ENCODE results near the gene CPEB3.
"Not testable (repeated sequence)": the region's sequence is repeated elsewhere in the genome, so short reads cannot be mapped to it uniquely, and the experiment has no call there.

CPEB3 gene

GRCh38 chr10:92150823-92151222 lies 140.1 kb downstream of the CPEB3 start:
- TF ChIP-seq, protein P1, sequence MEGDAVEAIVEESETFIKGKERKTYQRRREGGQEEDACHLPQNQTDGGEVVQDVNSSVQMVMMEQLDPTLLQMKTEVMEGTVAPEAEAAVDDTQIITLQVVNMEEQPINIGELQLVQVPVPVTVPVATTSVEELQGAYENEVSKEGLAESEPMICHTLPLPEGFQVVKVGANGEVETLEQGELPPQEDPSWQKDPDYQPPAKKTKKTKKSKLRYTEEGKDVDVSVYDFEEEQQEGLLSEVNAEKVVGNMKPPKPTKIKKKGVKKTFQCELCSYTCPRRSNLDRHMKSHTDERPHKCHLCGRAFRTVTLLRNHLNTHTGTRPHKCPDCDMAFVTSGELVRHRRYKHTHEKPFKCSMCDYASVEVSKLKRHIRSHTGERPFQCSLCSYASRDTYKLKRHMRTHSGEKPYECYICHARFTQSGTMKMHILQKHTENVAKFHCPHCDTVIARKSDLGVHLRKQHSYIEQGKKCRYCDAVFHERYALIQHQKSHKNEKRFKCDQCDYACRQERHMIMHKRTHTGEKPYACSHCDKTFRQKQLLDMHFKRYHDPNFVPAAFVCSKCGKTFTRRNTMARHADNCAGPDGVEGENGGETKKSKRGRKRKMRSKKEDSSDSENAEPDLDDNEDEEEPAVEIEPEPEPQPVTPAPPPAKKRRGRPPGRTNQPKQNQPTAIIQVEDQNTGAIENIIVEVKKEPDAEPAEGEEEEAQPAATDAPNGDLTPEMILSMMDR (IDR thresholded peaks at IDR 0.05; ENCODE audit: low read depth, low read length, missing control alignments): no peak
- H3K4me3 ChIP-seq (replicated peaks; ENCODE audit: low read depth, low read length): no peak overlapping the region
- DNase-seq (ENCODE audit: extremely low read depth, low read depth): no peak

DNA sequence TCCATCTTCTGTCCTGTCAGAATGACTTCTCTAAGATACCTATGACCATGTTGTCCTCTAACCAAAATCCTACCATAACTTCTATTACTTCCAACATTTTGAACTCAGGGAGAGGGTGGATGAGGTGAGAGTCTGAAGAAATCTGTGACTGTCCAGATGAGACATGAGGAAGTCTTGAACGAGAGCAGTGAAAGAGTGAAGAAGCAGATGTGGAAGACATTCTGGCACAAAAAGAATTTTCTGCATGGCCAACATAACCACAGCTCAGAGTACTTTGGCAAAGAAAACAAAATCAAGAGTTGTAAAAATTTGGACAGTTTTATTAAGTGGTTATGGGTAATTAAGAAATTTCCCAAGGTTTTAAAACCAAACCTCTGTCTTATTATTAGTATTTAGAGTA lies 141.6 kb downstream of the CPEB3 start:
- DNase-seq (ENCODE audit: extremely low read depth, low read depth): no peak
- TF ChIP-seq, protein P1 (IDR thresholded peaks at IDR 0.05; ENCODE audit: low read depth, low read length, missing control alignments): no peak
- H3K4me3 ChIP-seq (replicated peaks; ENCODE audit: low read depth, low read length): no peak overlapping the region

DNA sequence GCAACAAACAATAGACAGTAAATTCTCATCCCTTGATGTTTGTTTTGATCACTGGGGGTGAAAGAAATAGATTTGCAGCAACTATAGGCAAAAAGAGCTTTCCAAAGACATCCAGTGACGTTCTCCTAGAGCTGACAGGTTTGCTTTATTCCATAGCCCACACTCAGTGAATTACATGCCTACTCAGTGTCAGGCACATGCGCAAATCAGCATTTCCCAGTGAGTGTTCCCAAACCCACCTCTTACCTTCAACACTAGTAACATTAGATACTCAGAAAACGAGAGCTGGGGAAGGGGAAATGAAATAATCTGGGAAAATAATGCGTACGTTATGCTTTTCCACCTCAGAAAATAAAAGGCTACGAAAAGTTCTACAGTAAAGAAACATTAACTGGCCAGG lies 144.1 kb downstream of the CPEB3 start:
- H3K4me3 ChIP-seq (replicated peaks; ENCODE audit: low read depth, low read length): no peak overlapping the region
- TF ChIP-seq, protein P1 (IDR thresholded peaks at IDR 0.05; ENCODE audit: low read depth, low read length, missing control alignments): no peak
- no peak for DNase-seq (ENCODE audit: extremely low read depth, low read depth)

DNA sequence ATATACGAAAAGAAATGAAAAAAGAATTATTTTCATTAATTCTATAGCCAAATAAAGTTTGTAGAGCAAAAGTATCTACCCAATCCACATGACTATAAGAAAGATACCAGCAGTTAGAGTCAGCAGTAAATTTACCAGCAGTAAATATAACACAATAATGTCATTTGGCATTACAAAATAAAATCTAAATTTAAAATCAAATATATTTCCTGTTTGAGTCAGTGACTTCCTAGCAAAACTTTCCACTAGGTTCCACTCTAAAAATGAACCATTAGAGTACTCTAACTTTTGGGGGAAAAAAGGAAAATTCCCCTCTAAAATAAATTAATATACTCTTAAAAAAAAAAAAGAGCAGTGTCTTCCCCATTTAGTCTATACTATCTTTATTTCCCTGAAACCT lies 144.8 kb downstream of the CPEB3 start:
- TF ChIP-seq, protein P1 (IDR thresholded peaks at IDR 0.05; ENCODE audit: low read depth, low read length, missing control alignments): no peak
- DNase-seq (ENCODE audit: extremely low read depth, low read depth): no peak
- H3K4me3 ChIP-seq (replicated peaks; ENCODE audit: low read depth, low read length): no peak overlapping the region

- no peak overlapping the region for H3K4me3 ChIP-seq (replicated peaks; ENCODE audit: low read depth, low read length)
- no peak for DNase-seq (ENCODE audit: extremely low read depth, low read depth)
- TF ChIP-seq, protein P1 (IDR thresholded peaks at IDR 0.05; ENCODE audit: low read depth, low read length, missing control alignments): no peak
Measured at GRCh38 chr10:92142949-92143348, 147.9 kb downstream of the CPEB3 start.

- no peak overlapping the region for H3K4me3 ChIP-seq (replicated peaks; ENCODE audit: low read depth, low read length)
- TF ChIP-seq, protein P1 (IDR thresholded peaks at IDR 0.05; ENCODE audit: low read depth, low read length, missing control alignments): no peak
- DNase-seq (ENCODE audit: extremely low read depth, low read depth): no peak
Measured at GRCh38 chr10:92142512-92142911, 148.4 kb downstream of the CPEB3 start.

DNA sequence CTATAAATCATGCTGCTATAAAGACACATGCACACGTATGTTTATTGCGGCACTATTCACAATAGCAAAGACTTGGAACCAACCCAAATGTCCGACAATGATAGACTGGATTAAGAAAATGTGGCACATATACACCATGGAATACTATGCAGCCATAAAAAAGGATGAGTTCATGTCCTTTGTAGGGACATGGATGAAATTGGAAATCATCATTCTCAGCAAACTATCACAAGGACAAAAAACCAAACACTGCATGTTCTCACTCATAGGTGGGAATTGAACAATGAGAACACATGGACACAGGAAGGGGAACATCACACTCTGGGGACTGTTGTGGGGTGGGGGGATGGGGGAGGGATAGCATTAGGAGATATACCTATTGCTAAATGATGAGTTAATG lies 149.7 kb downstream of the CPEB3 start:
- H3K4me3 ChIP-seq (replicated peaks; ENCODE audit: low read depth, low read length); DNase-seq (ENCODE audit: extremely low read depth, low read depth): not testable (repeated sequence)

GRCh38 chr10:92134049-92134448 lies 156.8 kb downstream of the CPEB3 start:
- not testable (repeated sequence) for H3K4me3 ChIP-seq (replicated peaks; ENCODE audit: low read depth, low read length); DNase-seq (ENCODE audit: extremely low read depth, low read depth)
